ENCODE data around the gene CERS4. TPM values are rescaled to one million over a fixed set of nuclear protein-coding genes. Genes with fewer than 3 reads are reported as not detected.
"Not testable (repeated sequence)": the region's sequence is repeated elsewhere in the genome, so short reads cannot be mapped to it uniquely, and the experiment has no call there.

Gene CERS4
- total RNA-seq, 2 experiments from 2014 or later, result 24.3 to 25.1 TPM

DNA sequence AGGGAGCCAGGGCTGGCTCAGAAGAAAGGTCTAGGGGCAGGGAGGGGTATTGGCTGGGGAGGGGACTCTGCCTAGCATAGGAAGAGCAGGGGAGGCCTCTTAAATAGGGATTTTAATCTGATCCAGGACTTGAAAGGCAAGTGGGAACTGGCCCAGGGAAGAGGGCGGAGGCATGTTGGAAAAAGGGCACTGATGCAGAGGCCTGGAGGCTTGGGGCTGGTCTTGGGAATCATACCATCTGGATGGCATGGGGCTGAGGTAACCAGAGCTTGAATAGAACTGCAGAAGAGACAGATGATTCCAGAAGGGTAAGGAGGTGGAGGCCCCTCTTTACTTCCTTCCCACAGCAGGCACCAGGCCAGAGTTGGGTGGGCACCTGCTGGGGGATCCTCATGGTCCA lies 29.1 kb downstream of the CERS4 start:
- CTCF ChIA-PET, result no interaction called here
- Mint-ChIP-seq H3K36me3 (peaks cover 16% of the 10 kb centered on the region), H3K27me3 (no peaks in the 10 kb centered on the region), H3K9me3 (peaks cover 15% of the 10 kb centered on the region), H3K4me1 (ENCODE audit: low read depth) (peaks cover 12% of the 10 kb centered on the region), H3K4me3 (no peak overlapping the region), H3K27ac (no peak overlapping the region)
- intact Hi-C loops (cut with micrococcal nuclease), result no loop called here
- POLR2A ChIA-PET, result no interaction called here
- DNase-seq, result no peak

DNA sequence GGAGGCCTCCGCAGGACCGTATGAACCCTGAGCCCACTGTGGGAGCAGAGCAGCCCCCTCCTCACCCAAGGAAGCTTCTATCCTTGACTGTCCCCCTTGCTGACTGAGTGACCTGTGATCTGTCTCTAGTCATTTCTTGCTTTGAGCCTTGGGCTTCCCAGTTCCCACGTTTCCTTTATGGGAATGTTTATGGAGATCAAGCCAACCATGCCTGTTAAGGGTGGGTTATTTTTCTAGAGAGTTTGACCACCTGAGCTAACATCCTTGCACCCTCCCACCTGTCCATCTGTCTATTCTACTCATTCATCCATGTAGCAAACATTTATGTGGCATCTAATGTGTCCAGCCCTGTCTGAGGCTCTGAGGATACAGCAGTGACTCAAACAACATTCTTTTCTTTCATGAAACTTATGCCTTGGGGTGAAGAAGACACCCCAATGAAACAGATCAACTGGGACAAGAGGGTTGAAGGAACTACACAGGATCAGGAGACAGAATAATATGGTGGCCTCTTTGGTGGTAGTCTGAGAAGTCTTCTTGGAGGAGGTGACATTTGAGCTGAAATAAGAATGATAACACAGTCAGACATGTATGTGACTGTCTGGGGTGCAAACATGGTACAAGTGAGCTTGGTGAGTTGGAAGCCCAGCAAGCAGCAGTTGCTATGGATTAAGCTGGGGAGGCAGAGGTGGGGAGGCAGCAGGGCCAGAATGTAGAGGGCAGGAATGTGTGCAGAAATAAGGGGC lies 30.5 kb downstream of the CERS4 start:
- ChIA-PET CTCF (no interaction called here), POLR2A (no interaction called here)
- intact Hi-C loops (cut with micrococcal nuclease), result no loop called here
- H3K4me1 Mint-ChIP-seq (ENCODE audit: low read depth), result peaks cover 12% of the 10 kb centered on the region
- no peak for DNase-seq
- no peaks in the 10 kb centered on the region for H3K27me3 Mint-ChIP-seq
- H3K27ac Mint-ChIP-seq, result peak overlapping the region; percentile 10
- peaks cover 19% of the 10 kb centered on the region for H3K36me3 Mint-ChIP-seq
- peaks cover 21% of the 10 kb centered on the region for H3K9me3 Mint-ChIP-seq
- no peak overlapping the region for H3K4me3 Mint-ChIP-seq

DNA sequence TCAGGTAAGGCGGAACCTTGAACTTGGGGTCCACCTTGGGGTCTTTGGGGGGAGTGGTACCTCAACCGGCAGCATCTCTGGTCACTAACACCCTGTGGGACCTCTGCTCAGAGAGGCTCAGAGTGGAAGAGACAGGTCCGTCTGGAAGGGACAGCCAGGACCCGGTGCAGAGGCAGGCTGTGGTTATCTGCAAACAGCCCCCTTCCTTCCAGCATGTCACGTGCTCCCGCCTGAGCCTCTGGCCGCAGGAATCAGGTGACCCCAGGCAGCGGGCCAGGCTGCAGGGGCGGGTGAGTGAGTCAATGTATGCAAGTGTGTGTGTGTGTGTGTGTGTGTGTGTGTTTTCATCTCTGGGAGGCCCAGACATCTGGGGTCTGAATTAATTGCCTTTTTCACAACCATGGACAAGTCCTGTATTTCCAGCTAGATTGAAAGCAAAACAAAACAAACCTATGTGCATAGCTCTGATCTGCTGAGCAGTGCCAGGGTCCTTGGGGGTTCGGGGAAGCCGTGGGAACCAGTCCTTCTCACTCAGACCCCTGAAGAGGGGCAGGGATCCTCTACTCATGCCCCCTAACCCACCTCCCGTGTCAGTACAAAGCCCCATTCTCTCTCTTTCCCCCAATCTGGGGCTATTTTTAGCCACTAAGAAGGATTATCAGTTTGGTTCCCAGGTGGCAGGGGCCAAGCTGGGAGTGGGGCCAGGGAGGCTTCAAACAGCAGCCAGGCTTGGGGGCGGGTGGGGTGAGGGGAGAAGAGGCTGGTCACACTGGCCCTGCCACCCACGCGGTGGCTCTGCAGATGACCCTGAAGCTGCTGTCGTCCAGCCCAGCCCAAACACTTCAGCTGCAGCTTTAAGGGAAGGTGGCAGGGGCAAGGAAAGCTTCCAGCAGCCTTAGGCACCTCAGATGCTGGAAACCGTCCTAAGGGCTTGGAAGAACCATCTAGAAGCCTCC lies 31.4 kb downstream of the CERS4 start:
- ChIA-PET CTCF (interaction anchor here (0.6 to 0.9 kb wide), 3 partner anchors 22 to 748 kb away, joined by 3 to 7 read pairs (median 3); no protein-coding TSS in a partner anchor), POLR2A (no interaction called here)
- Mint-ChIP-seq H3K27ac (peak overlapping the region; percentile 10), H3K4me1 (ENCODE audit: low read depth) (peaks cover 12% of the 10 kb centered on the region), H3K36me3 (peaks cover 19% of the 10 kb centered on the region), H3K4me3 (peak overlapping the region; percentile 23), H3K9me3 (peaks cover 21% of the 10 kb centered on the region), H3K27me3 (no peaks in the 10 kb centered on the region)
- peak; percentile 76 for DNase-seq
- intact Hi-C loops (cut with micrococcal nuclease), result no loop called here

DNA sequence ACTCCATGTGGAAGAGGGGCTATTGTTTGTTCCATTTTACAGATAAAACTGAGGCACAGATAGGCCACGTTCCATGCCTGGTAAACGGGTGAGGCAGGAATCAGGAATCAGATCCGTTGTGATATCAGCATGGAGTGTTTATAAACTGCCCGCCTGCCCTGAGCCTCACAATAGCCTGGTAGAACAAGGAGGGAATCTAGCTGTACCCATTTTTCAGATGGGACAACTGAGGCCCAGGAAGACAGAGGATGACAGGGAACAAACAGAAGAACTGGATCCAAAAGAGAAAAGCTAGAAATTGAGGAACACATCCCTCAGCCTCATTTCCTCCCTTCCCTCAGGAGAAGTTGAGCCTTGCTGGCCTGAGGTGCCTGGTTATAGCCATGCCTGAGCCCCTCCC lies 32.5 kb downstream of the CERS4 start:
- peaks cover 21% of the 10 kb centered on the region for H3K9me3 Mint-ChIP-seq
- ChIA-PET CTCF (no interaction called here), POLR2A (no interaction called here)
- no peak for DNase-seq
- peaks cover 19% of the 10 kb centered on the region for H3K36me3 Mint-ChIP-seq
- H3K4me1 Mint-ChIP-seq (ENCODE audit: low read depth), result peaks cover 12% of the 10 kb centered on the region
- no peaks in the 10 kb centered on the region for H3K27me3 Mint-ChIP-seq
- H3K27ac Mint-ChIP-seq, result no peak overlapping the region
- H3K4me3 Mint-ChIP-seq, result no peak overlapping the region
- intact Hi-C loops (cut with micrococcal nuclease), result no loop called here

DNA sequence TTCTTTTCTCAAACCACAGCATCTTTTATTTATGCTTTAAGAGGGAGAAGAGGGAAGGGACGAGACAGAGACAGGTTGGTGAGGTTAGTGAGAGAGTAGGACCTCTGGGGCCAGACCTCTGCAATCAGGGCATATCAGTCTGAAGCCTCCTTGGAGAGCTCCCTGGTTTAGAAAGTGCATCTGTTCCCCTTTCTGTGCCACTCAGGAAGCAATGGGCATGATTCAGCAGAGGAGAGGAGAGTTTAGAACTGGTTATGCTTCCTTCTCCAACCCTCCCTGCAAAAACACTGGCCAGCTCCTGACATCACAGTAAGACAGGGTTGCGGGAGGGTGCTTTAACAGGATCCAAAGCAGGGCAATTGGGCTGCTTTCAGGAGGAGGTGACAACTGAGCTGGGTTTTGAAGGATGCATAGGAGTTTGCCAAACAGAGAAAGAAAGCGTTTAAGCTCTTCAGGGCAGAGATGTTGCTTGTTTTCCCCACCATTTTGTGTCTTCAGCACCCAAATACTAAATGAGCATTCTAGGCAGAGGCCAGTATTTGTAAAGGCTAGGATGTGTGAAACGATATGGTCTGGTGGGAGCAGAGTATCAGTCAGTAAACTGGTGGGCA lies 33.1 kb downstream of the CERS4 start:
- Mint-ChIP-seq H3K27ac (no peak overlapping the region), H3K36me3 (peaks cover 19% of the 10 kb centered on the region), H3K27me3 (no peaks in the 10 kb centered on the region), H3K9me3 (peaks cover 21% of the 10 kb centered on the region), H3K4me1 (ENCODE audit: low read depth) (peaks cover 12% of the 10 kb centered on the region), H3K4me3 (no peak overlapping the region)
- no peak for DNase-seq
- POLR2A ChIA-PET, result no interaction called here
- CTCF ChIA-PET, result interaction anchor here (0.8 kb wide), 1 partner anchor 272 kb away, joined by 3 read pairs; no protein-coding TSS in a partner anchor
- intact Hi-C loops (cut with micrococcal nuclease), result no loop called here

DNA sequence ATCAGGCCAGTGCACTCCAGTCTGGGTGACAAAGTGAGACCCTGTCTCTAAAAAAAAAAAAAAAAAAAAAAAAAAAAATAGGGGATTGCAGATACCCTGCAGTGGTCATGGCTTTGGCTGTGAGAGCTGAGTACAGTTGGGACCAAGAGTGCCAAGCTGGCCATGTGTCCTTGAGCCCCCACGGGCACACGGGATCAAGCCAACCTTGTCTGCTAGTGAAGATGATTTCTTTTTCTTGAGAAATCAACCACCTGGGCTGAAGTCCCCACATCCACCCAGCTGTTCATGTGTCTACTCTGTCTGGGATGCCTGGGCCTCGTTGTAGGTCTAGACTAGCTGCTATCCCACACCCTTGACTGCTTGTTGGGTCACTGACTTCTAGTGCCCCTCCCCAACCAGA lies 34.0 kb downstream of the CERS4 start:
- Mint-ChIP-seq H3K27ac (no peak overlapping the region), H3K27me3 (no peaks in the 10 kb centered on the region), H3K4me3 (no peak overlapping the region), H3K36me3 (peaks cover 19% of the 10 kb centered on the region), H3K9me3 (peaks cover 21% of the 10 kb centered on the region), H3K4me1 (ENCODE audit: low read depth) (peaks cover 12% of the 10 kb centered on the region)
- DNase-seq, result no peak
- ChIA-PET CTCF (interaction anchor here (0.8 to 0.9 kb wide), 2 partner anchors 85 to 273 kb away, joined by 3 read pairs; no protein-coding TSS in a partner anchor), POLR2A (no interaction called here)
- intact Hi-C loops (cut with micrococcal nuclease), result no loop called here

DNA sequence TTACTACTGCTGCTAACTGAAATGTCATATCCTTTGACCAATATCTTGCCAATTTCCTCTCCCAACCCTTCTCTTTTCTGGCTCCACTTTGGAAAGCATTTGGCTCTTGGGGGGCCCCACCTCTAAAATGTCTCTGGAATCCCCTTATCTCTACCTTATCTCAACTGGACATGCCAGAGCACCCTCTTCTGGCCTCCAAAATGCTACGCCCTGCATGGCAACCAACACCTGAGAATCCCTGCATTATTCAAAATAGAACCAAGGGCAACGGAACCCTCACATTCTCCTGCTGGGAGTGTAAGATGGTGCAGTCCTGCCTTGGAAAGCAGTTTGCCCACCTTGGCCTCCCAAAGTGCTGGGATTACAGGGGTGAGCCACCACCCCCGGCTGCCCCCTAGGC lies 35.3 kb downstream of the CERS4 start:
- H3K4me3 Mint-ChIP-seq, result no peak overlapping the region
- no peak overlapping the region for H3K27ac Mint-ChIP-seq
- peaks cover 12% of the 10 kb centered on the region for H3K4me1 Mint-ChIP-seq (ENCODE audit: low read depth)
- peaks cover 16% of the 10 kb centered on the region for H3K36me3 Mint-ChIP-seq
- H3K9me3 Mint-ChIP-seq, result peaks cover 18% of the 10 kb centered on the region
- no peak for DNase-seq
- CTCF ChIA-PET, result interaction anchor here (0.6 kb wide), 1 partner anchor 955 kb away, joined by 6 read pairs; no protein-coding TSS in a partner anchor
- intact Hi-C loops (cut with micrococcal nuclease), result no loop called here
- POLR2A ChIA-PET, result no interaction called here
- H3K27me3 Mint-ChIP-seq, result no peaks in the 10 kb centered on the region

DNA sequence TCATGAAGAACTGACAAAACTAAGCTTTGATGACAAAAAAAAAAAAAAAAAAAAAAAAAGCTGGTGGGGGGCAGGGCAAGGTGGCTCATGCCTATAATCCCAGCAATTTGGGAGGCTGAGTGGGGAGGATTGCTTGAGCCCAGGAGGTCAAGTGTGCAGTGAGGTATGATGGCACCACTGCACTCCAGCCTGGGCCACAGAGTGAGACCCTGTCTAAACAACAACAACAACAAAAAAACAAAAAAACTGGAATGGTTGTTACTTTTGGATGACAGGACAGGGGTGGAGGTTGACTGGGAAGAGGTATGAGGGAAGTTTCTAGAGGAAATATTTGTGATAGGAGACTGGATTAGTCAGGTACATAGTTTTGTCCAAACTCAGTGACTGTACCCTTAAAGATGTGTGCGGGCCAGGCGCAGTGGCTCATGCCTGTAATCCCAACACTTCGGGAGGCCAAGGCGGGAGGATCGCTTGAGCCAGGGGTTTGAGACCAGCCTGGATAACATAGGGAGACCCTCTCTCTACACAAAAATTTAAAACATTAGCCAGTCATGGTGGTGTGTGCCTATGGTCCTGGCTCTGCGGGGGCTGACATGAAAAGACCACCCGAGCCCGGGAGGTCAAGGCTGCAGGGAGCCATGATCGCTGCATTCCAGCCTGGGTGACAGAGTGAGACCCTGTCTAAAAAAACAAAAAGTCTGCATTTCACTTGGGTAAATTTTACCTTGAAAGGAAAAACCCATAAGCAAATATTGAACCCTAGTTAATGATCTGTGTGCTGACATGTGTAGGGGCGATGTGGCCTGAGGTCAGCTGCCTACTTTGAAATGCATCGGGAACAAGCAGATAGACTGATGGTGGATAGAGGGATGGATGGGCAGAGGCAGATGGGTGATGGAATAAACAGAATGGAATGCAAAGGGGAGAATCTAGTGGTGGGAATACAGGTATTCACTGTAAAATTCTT lies 37.0 kb downstream of the CERS4 start:
- Mint-ChIP-seq H3K27ac (no peak overlapping the region), H3K4me3 (no peak overlapping the region), H3K27me3 (no peaks in the 10 kb centered on the region), H3K9me3 (peaks cover 14% of the 10 kb centered on the region), H3K4me1 (ENCODE audit: low read depth) (no peaks in the 10 kb centered on the region), H3K36me3 (peaks cover 16% of the 10 kb centered on the region)
- CTCF ChIA-PET, result no interaction called here
- no peak for DNase-seq
- POLR2A ChIA-PET, result no interaction called here
- intact Hi-C loops (cut with micrococcal nuclease), result no loop called here

DNA sequence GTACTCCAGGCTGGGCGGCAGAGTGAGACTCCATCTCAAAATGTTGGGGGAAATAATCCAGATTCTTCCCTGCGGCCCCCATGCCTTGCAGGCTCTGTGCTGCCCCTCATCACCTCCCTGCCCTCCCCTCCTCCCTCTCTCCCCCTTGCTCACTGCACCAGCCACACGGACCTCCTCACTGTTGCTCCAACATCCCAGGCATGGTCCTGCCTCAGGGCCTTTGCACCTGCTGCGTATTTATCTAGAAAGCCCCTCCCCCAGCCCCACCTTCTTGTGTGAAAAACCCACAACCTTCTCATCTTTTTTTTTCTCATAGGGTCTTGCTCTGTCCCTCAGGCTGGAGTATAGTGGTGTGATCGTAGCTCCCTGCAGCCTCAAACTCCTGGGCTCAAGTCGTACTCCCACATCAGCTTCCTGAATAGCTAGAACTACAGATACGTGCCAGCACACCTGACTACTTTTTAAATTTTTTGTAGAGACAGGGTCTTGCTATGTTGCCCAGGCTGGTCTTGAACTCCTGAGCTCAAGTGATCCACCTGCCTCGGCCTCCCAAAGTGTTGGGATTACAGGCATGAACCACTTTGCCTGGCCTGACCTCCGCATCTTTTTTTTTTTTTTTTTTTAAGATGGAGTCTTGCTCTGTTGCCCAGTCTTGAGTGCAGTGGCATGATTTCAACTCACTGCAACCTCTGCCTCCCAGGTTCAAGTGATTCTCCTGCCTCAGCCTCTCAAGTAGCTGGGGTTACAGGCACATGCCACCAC lies 38.1 kb downstream of the CERS4 start:
- DNase-seq; H3K27me3 Mint-ChIP-seq; H3K4me3 Mint-ChIP-seq; H3K27ac Mint-ChIP-seq; CTCF ChIA-PET; intact Hi-C loops (cut with micrococcal nuclease); H3K4me1 Mint-ChIP-seq (ENCODE audit: low read depth): not testable (repeated sequence)
- Mint-ChIP-seq H3K36me3 (peaks cover 10% of the 10 kb centered on the region), H3K9me3 (peaks cover 12% of the 10 kb centered on the region)
- POLR2A ChIA-PET, result interaction anchor here (0.7 kb wide), 1 partner anchor 693 kb away, joined by 5 read pairs; no protein-coding TSS in a partner anchor

DNA sequence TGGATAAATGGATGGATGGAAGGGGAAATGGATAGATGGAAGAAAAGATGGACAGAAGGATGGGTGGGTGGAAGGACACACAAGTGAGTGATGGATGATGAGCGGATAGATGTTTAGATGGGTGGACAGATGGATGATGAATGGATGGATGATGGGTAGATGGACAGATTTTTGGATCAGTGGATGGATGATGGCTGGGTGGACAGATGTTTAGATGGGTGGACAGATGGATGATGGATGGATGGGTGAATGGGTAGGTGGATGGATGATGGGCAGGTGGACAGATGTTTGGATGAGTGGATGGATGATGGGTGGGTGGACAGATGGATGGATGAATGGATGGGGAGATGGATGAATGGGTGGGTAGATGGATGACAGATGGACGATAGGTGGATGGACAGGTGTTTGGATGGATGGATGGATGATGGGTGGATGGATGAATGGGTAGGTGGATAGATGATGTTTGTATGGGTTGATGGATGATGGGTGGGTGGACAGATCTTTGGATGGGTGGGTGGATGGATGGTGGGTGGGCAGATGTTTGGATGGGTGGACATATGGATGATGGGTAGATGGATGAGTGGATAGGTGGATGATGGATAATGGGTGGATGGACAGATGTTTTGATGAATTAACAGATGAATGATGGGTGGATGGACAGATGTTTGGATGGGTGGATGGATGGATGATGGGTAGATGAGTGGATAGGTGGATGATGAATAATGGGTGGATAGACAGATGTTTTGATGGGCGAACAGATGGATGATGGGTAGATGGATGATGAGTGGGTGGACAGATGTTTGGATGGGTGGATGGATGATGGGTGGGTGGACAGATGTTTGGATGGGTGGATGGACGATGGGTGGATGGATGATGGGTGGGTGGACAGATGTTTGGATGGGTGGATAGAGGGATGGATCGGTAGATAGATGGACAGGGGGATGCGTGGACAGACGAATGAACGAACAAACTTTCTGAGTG lies 39.5 kb downstream of the CERS4 start:
- no peak for DNase-seq
- POLR2A ChIA-PET, result interaction anchor here (0.7 kb wide), 1 partner anchor 694 kb away, joined by 5 read pairs; no protein-coding TSS in a partner anchor
- peaks cover 2% of the 10 kb centered on the region for H3K9me3 Mint-ChIP-seq

More for the DNA sequence above, 39.5 kb downstream of the CERS4 start:
- intact Hi-C loops (cut with micrococcal nuclease), result no loop called here
- Mint-ChIP-seq H3K4me3 (no peak overlapping the region), H3K27me3 (no peaks in the 10 kb centered on the region), H3K27ac (no peak overlapping the region), H3K4me1 (ENCODE audit: low read depth) (no peaks in the 10 kb centered on the region), H3K36me3 (no peaks in the 10 kb centered on the region)
- CTCF ChIA-PET, result no interaction called here

Measured in activated CD4-positive, alpha-beta memory T cell treated with anti-CD3 and anti-CD28 coated beads for 36 hours (primary cell).